Heart left ventricle (tissue), 16 donors: ENCODE measurements around the gene E2F7. TPM values are rescaled to one million over a fixed set of nuclear protein-coding genes. Genes with fewer than 3 reads are reported as not detected.
"Not testable (repeated sequence)": the region's sequence is repeated elsewhere in the genome, so short reads cannot be mapped to it uniquely, and the experiment has no call there.

Experiments
- ATAC-seq, 4 donors: fragments of 200-7000 bp; cut with Tn5 transposase; one replicate each; pipeline ENCODE4 v1.9.1; 2020 to 2022; ENCODE audit warnings: moderate library complexity in 4 of 4, mild to moderate bottlenecking in 3 of 4, moderate number of reproducible peaks in 1 of 4
- DNase-seq, 5 donors: peaks; one replicate each; pipeline ENCODE4 v3.0.0-alpha.2; 2020
- H3K27ac ChIP-seq, 12 donors: fragments of 200-600 bp; sonication (generic) in 4 of 12; one replicate each; pipeline versions ENCODE4 v1.5.0 to v1.8.0; 2016 to 2022; ENCODE audit warnings: mild to moderate bottlenecking in 2 of 12
- H3K27me3 ChIP-seq, 9 donors: fragments of 200-600 bp; sonication (generic) in 2 of 9; one replicate each; pipeline versions ENCODE4 v1.5.1 to v1.8.0; 2016 to 2022; ENCODE audit warnings: mild to moderate bottlenecking in 3 of 9
- H3K36me3 ChIP-seq, 9 donors: fragments of 200-600 bp; sonication (generic) in 2 of 9; one replicate each; pipeline versions ENCODE4 v1.5.0 to v1.8.0; 2018 to 2022; ENCODE audit warnings: mild to moderate bottlenecking in 2 of 9
- H3K4me1 ChIP-seq, 12 donors: fragments of 200-600 bp; sonication (generic) in 4 of 12; one replicate each; pipeline versions ENCODE4 v1.5.0 to v1.8.0; 2016 to 2022; ENCODE audit warnings: mild to moderate bottlenecking in 3 of 12
- H3K4me3 ChIP-seq, 12 donors: fragments of 200-600 bp; sonication (generic) in 4 of 12; one replicate each; pipeline versions ENCODE4 v1.5.0 to v1.8.0; 2017 to 2022; ENCODE audit warnings: mild to moderate bottlenecking in 9 of 12, moderate library complexity in 4 of 12
- H3K9me3 ChIP-seq, 12 donors: fragments of 200-600 bp; sonication (generic) in 4 of 12; one replicate each; pipeline versions ENCODE4 v1.5.0 to v1.8.0; 2016 to 2022; ENCODE audit warnings: mild to moderate bottlenecking in 1 of 12
- POLR2A ChIP-seq, 2 donors: fragments of 450-650 bp; IDR thresholded peaks; one replicate each; pipeline ENCODE4 v1.6.1; 2017; ENCODE audit warnings: antibody characterized with exemption in 2 of 2, mild to moderate bottlenecking in 2 of 2, moderate library complexity in 2 of 2
- WGBS, 4 donors: extraction: QIAGEN DNeasy Blood & Tissue Kit in 2 of 4; methylation state at CpG; one replicate each; pipeline versions ENCODE4 v1.1.5 to v1.1.7; 2013 to 2018; 5-methylcytosine and 5-hydroxymethylcytosine counted together
- intact Hi-C, 10 donors: fragments of 100-400 bp; cut with DNase I; formaldehyde crosslinking; loops; one replicate each; pipeline versions ENCODE4 v1.11.1 to v1.14.2; 2022
- polyA plus RNA-seq, 2 donors: library from polyadenylated mRNA; stranded (reverse); fragments of 200-250 nt; gene quantifications; one replicate each; pipeline ENCODE4 v1.2.3, GENCODE V29; 2013
- total RNA-seq, 9 donors: library from RNA; depleted of rRNA in 2 of 9; stranded (reverse); fragments of >200 nt in 2 of 9; fragmentation: NEBNext Ultra II Directional in 3 of 9; extraction: Animal tissue kit (Norgen Biotek cat#: 25700) in 3 of 9; gene quantifications; one replicate each; pipeline versions ENCODE4 v1.1.0 to v1.2.4, GENCODE V29; 2016 to 2023
- TF ChIP-seq, protein P1 (sequence below), 12 donors: fragments of 200-600 bp; sonication (generic) in 4 of 12; IDR thresholded peaks; one replicate each; pipeline versions ENCODE4 v1.5.0 to v1.8.0; 2018 to 2022; ENCODE audit warnings: antibody characterized with exemption in 12 of 12, mild to moderate bottlenecking in 5 of 12
- donor health status: ischemic (EF 13 %, LVEDD 7.1; RV severe dilation, severe dysfunction).
- donor health status: healthy with polysubstance abuse.
- donor health status: DM: no; HTN: yes; CAD: no.
- donor health status: DM: no; HTN: no; CAD: no.
- donor health status: ischemic (EF 25% LVEDD 6.9; RV normal size, moderate dysfunction).
- donor health status: ischemic (EF 25% LVEDD 5.7; RV mildly dilated, moderate dysfunction).
- donor health status: healthy.
- donor health status: DM: yes; HTN: yes; CAD: no.
- donor health status: ischemic (EF 35%, LVEDD 5.7; RV mildly dilated, moderate dysfunction).
- donor health status: nonischemic (EF 11% LVEDD 7.7; RV severe dilation, severe dysfunction).
- donor health status: DM: yes; HTN: yes; CAD: no.
- donor health status: PGD.
- donor health status: ischemic (EF 29% LVEDD 5.4; RV normal size, mild dysfunction).
- donor health status: nonischemic (EF 23%, LVEDD 6.1; RV moderate dilation, normal function).

The E2F7 gene
- total and polyA plus RNA-seq, 11 donors: 0.04 to 1.5 (median 0.11) TPM; not detected in 2

DNA sequence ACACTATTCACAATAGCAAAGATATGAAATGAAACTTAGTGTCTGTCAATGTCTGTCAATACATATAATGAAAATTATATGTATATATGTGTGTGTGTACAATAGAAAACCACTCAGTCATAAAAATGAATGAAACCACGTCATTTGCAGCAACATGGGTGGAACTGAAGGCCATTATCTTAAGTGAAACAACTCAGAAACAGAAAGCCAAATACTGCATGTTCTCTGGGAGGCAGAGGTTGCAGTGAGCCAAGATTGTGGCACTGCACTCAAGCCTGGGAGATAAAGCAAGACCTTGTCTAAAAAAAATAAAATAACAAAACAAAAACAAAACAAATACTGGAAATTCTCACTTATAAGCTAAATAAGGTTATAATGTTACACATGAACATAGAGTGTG is 16.7 kb upstream of the E2F7 start:
- ATAC-seq: no peak
- intact Hi-C loops: no loop called here

DNA sequence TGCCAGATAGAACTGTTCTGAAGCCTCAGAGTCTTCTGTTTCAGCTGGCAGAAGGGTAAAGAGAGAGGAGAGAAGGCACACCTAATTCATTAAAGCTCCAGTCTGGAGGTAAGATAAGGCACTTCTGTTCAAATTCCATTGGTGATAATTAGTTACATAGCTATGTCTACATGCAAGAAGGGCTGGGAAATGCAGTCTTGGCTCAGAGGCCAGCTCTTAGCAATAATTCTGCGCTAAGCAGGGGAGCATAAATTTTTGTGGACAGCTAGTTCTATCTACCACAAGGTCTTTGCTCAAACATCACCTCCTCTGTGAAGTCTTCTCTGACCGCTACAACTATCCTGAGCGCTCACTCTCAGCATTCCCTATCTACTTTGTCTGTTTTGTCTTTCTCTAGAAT is 14.3 kb upstream of the E2F7 start:
- no peaks in the 10 kb centered on the region for H3K4me1 ChIP-seq
- H3K4me3 ChIP-seq: no peak overlapping the region
- WGBS, 4 donors: 85 to 94% (median 89%) methylated on average over 3 of the region's 3 CpGs
- no peaks in the 10 kb centered on the region for H3K9me3 ChIP-seq
- no peak for ATAC-seq
- intact Hi-C loops: no loop called here
- DNase-seq: no peak
- no peak overlapping the region for H3K27ac ChIP-seq
- H3K36me3 ChIP-seq: no peaks in the 10 kb centered on the region
- H3K27me3 ChIP-seq: no peaks in the 10 kb centered on the region
- no peak for TF ChIP-seq POLR2A (IDR thresholded peaks at IDR 0.05)
- TF ChIP-seq, protein P1, sequence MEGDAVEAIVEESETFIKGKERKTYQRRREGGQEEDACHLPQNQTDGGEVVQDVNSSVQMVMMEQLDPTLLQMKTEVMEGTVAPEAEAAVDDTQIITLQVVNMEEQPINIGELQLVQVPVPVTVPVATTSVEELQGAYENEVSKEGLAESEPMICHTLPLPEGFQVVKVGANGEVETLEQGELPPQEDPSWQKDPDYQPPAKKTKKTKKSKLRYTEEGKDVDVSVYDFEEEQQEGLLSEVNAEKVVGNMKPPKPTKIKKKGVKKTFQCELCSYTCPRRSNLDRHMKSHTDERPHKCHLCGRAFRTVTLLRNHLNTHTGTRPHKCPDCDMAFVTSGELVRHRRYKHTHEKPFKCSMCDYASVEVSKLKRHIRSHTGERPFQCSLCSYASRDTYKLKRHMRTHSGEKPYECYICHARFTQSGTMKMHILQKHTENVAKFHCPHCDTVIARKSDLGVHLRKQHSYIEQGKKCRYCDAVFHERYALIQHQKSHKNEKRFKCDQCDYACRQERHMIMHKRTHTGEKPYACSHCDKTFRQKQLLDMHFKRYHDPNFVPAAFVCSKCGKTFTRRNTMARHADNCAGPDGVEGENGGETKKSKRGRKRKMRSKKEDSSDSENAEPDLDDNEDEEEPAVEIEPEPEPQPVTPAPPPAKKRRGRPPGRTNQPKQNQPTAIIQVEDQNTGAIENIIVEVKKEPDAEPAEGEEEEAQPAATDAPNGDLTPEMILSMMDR (IDR thresholded peaks at IDR 0.05): no peak

More for the DNA sequence above, 16.7 kb upstream of the E2F7 start:
- TF ChIP-seq POLR2A (IDR thresholded peaks at IDR 0.05): no peak
- TF ChIP-seq, protein P1 (IDR thresholded peaks at IDR 0.05): no peak
- no peak overlapping the region for H3K27ac ChIP-seq
- WGBS, 4 donors: 35 to 60% (median 58%) methylated on average over 1 of the region's 1 CpG
- H3K9me3 ChIP-seq: no peaks in the 10 kb centered on the region
- no peak overlapping the region for H3K4me3 ChIP-seq
- DNase-seq: no peak
- no peaks in the 10 kb centered on the region for H3K36me3 ChIP-seq
- no peaks in the 10 kb centered on the region for H3K4me1 ChIP-seq
- H3K27me3 ChIP-seq: no peaks in the 10 kb centered on the region

DNA sequence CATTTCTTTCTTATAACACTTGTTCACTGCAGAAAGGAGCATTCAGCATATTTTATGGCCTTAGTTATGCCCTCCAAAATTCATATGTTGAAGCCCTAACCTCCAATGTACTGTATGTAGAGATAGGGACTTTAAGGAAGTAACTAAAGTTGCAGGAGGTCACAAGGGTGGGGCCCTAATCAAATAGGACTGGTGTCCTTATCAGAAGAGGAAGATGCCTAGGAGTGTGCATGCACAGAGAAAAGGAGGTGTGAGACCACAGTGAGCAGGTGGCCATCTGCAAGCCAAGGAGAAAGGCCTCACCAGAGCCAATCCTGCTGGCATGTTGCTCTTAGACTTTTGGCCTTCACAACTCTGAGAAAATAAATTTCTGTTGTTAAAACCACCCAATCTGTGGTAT is 12.9 kb upstream of the E2F7 start:
- Histone ChIP-seq H3K27ac (no peak overlapping the region), H3K4me1 (no peaks in the 10 kb centered on the region), H3K9me3 (no peaks in the 10 kb centered on the region), H3K36me3 (no peaks in the 10 kb centered on the region), H3K4me3 (no peak overlapping the region), H3K27me3 (no peaks in the 10 kb centered on the region)
- intact Hi-C loops: no loop called here
- ATAC-seq (no peak), DNase-seq (no peak)
- TF ChIP-seq POLR2A (IDR thresholded peaks at IDR 0.05): no peak
- TF ChIP-seq, protein P1 (IDR thresholded peaks at IDR 0.05): no peak

DNA sequence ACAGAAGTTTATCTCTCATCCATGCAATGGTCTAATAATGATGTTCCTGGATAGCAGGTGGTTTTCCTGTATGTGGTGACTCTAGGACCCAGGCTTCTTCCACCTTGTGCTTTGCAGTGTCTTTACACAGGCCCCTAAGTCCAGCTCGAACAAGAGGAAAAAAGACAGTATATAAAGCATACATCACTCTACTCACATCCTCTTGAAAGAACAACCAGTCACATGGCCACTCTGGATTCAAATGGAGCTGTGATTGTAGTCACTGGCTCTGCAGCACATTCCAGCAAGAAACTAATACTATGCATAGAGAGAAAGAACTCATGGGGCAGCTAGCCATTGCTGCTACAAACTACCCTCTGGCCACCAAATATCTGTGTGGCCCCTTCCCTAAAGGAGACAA is 11.5 kb upstream of the E2F7 start:
- Histone ChIP-seq H3K27me3 (no peaks in the 10 kb centered on the region), H3K36me3 (no peaks in the 10 kb centered on the region), H3K4me1 (no peaks in the 10 kb centered on the region), H3K27ac (no peak overlapping the region), H3K4me3 (no peak overlapping the region), H3K9me3 (no peaks in the 10 kb centered on the region)
- no peak for DNase-seq
- intact Hi-C loops: no loop called here
- no peak for ATAC-seq
- TF ChIP-seq POLR2A (IDR thresholded peaks at IDR 0.05): no peak
- TF ChIP-seq, protein P1 (IDR thresholded peaks at IDR 0.05): no peak
- 43 to 65% (median 60%) methylated on average over 1 of the region's 1 CpG for WGBS, 4 donors

DNA sequence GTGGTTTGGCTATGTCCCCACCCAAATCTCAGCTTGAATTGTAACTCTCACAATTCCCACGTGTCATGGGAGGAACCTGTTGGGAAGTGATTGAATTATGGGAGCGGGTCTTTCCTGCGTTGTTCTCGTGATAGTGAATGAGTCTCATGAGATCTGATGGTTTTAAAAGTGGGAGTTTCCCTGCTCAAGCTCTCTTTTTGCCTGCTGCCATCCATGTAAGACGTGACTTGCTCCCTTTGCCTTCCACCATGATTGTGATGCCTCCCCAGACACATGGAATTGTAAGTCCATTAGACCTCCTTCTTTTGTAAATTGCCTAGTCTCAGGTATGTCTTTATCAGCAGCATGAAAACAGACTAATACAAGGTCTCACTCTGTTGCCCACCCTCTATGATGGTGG is 8.5 kb upstream of the E2F7 start:
- H3K27me3 ChIP-seq, H3K36me3 ChIP-seq, DNase-seq, H3K4me1 ChIP-seq, H3K4me3 ChIP-seq, ATAC-seq, intact Hi-C loops, H3K9me3 ChIP-seq, H3K27ac ChIP-seq: not testable (repeated sequence)
- WGBS, 4 donors: 86 to 94% (median 90%) methylated on average over 5 of the region's 5 CpGs
